Parathyroid adenoma (tissue), 2 donors: ENCODE results near the gene IL19.

Experiments used
- H2AFZ ChIP-seq: fragments of 300-600 bp; sonication (generic); one replicate; pipeline ENCODE4 v1.7.0; 2017; ENCODE audit warnings: antibody characterized with exemption, mild to moderate bottlenecking
- H3K27ac ChIP-seq: fragments of 300-600 bp; sonication (generic); one replicate; pipeline ENCODE4 v1.7.0; 2017
- H3K27me3 ChIP-seq: fragments of 300-600 bp; sonication (generic); one replicate; pipeline ENCODE4 v1.7.0; 2017; ENCODE audit warnings: low read length; ENCODE audit not compliant: control insufficient read depth, insufficient read depth
- H3K36me3 ChIP-seq: fragments of 300-600 bp; sonication (generic); one replicate; pipeline ENCODE4 v1.7.0; 2017; ENCODE audit warnings: low read length; ENCODE audit not compliant: control insufficient read depth, insufficient read depth
- H3K4me1 ChIP-seq: fragments of 300-600 bp; sonication (generic); one replicate; pipeline ENCODE4 v1.7.0; 2017; ENCODE audit warnings: control low read depth
- H3K4me2 ChIP-seq: fragments of 300-600 bp; sonication (generic); one replicate; pipeline ENCODE4 v1.7.0; 2017; ENCODE audit warnings: low read length
- H3K4me3 ChIP-seq: fragments of 300-600 bp; sonication (generic); one replicate; pipeline ENCODE4 v1.7.0; 2017; ENCODE audit warnings: low read depth, low read length
- H3K79me2 ChIP-seq: fragments of 300-600 bp; sonication (generic); one replicate; pipeline ENCODE4 v1.7.0; 2017; ENCODE audit warnings: control low read depth
- H3K9ac ChIP-seq: fragments of 300-600 bp; sonication (generic); one replicate; pipeline ENCODE4 v1.7.0; 2017; ENCODE audit warnings: mild to moderate bottlenecking
- H3K9me3 ChIP-seq: fragments of 300-600 bp; sonication (generic); one replicate; pipeline ENCODE4 v1.7.0; 2017; ENCODE audit warnings: low read length; ENCODE audit not compliant: control insufficient read depth
- TF ChIP-seq, protein P1 (sequence below): fragments of 300-600 bp; sonication (generic); IDR thresholded peaks from one replicate; pipeline ENCODE4 v1.7.0; 2017; ENCODE audit warnings: antibody characterized with exemption, mild to moderate bottlenecking
- donor health status: primary hyperparathyroidism.

The IL19 gene

DNA sequence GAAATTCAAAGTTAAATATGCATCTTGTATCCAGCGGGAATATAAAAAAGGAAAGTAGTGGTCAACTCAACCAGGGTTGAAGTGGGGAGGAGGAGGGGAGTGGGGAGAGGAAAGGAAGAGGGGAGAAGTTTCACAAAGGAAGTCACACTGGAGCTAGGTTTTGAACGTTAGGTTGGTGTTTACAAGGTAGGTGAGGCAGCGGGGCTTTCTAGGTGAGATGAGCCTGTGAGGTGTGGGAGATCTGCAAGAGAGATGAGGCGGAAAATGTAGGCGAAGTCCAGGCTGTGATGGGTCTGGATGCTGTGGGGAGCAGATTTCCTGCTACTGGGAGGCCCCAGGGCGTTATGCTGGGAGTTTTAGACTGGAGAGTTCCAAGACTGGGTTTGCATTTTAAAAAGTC is 58.7 kb downstream of the IL19 start:
- Histone ChIP-seq H3K9ac (no peak overlapping the region), H3K27me3 (no peaks in the 10 kb centered on the region), H3K4me3 (no peak overlapping the region), H3K79me2 (no peaks in the 10 kb centered on the region), H3K4me2 (no peak overlapping the region), H3K4me1 (no peaks in the 10 kb centered on the region), H3K27ac (no peak overlapping the region), H3K36me3 (no peaks in the 10 kb centered on the region), H3K9me3 (no peaks in the 10 kb centered on the region), H2AFZ (no peak overlapping the region)
- TF ChIP-seq, protein P1, sequence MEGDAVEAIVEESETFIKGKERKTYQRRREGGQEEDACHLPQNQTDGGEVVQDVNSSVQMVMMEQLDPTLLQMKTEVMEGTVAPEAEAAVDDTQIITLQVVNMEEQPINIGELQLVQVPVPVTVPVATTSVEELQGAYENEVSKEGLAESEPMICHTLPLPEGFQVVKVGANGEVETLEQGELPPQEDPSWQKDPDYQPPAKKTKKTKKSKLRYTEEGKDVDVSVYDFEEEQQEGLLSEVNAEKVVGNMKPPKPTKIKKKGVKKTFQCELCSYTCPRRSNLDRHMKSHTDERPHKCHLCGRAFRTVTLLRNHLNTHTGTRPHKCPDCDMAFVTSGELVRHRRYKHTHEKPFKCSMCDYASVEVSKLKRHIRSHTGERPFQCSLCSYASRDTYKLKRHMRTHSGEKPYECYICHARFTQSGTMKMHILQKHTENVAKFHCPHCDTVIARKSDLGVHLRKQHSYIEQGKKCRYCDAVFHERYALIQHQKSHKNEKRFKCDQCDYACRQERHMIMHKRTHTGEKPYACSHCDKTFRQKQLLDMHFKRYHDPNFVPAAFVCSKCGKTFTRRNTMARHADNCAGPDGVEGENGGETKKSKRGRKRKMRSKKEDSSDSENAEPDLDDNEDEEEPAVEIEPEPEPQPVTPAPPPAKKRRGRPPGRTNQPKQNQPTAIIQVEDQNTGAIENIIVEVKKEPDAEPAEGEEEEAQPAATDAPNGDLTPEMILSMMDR, result no peak

DNA sequence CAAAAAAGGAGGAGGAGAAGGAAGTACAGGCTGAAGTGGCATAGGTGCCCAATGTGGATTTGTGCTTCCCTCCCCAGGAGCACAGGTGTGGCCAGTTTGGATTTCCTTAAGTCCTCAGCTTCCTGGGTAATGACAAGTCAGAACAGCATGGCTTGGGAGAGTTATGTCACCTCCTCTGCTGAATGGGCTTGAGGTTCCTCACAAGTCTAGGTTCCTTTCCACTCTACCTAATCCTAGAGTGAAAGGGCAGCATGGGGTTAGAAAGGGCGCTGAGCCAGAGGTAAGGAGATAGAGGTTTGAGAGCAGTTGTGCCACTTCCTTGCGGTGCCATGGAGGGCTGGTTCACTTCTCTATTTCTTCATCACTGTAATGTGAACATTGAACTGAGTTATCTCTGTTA is 59.3 kb downstream of the IL19 start:
- TF ChIP-seq, protein P1, result no peak
- Histone ChIP-seq H3K79me2 (no peaks in the 10 kb centered on the region), H3K27ac (no peak overlapping the region), H3K9me3 (no peaks in the 10 kb centered on the region), H3K4me2 (no peak overlapping the region), H3K27me3 (no peaks in the 10 kb centered on the region), H3K9ac (no peak overlapping the region), H3K4me1 (no peaks in the 10 kb centered on the region), H3K36me3 (no peaks in the 10 kb centered on the region), H2AFZ (no peak overlapping the region), H3K4me3 (no peak overlapping the region)

DNA sequence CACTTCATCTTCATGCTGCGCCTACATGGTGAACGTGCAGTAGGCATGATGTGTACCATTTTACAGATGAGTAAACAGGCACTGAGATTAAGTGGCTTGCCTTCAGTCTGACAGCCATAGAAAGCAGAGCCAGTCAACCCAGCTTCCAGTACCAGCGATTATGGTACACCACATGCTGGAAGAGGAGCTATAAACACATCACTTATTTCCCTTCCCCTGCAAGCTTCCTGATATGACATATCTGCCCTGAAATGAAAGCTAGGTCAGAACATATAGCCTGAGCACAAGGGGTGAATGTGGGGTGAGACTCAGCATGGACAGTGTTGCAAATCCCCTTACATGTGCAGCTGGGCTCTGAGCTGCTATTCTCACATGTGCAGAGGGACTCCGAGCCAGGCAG is 61.1 kb downstream of the IL19 start:
- Histone ChIP-seq H3K27me3 (no peaks in the 10 kb centered on the region), H3K9ac (no peak overlapping the region), H3K36me3 (no peaks in the 10 kb centered on the region), H3K79me2 (no peaks in the 10 kb centered on the region), H3K4me2 (no peak overlapping the region), H3K9me3 (no peaks in the 10 kb centered on the region), H3K4me1 (no peaks in the 10 kb centered on the region), H2AFZ (no peak overlapping the region), H3K27ac (no peak overlapping the region), H3K4me3 (no peak overlapping the region)
- TF ChIP-seq, protein P1, result no peak

DNA sequence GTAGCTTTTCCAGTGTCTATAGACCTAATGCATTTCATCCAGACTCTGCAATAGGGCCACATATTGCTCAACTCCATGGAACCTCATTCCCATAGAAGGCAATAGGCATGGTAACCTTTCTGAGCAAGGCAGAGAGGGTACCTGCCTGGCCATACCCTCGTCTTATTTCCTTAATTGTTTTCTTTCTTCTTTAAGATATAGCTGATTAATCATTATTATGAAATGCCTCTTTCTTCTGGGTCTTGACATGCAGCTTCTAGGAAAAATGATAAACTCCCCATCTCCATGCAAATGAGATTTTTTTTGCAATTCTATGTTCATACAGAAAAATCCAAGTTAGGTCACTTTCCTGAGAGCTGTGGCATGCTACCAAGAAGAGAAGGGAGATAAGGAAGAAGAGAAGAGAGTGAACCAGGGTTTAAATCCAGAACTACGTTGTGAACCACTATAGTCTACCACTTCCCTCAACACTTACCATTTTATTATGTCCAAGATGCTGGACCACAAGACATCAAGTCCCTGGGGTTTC is 61.8 kb downstream of the IL19 start:
- Histone ChIP-seq H3K9me3 (no peaks in the 10 kb centered on the region), H3K4me2 (no peak overlapping the region), H3K36me3 (no peaks in the 10 kb centered on the region), H3K9ac (no peak overlapping the region), H3K4me3 (no peak overlapping the region), H3K27me3 (no peaks in the 10 kb centered on the region), H3K79me2 (no peaks in the 10 kb centered on the region), H3K27ac (no peak overlapping the region), H3K4me1 (no peaks in the 10 kb centered on the region), H2AFZ (no peak overlapping the region)
- TF ChIP-seq, protein P1, result no peak

DNA sequence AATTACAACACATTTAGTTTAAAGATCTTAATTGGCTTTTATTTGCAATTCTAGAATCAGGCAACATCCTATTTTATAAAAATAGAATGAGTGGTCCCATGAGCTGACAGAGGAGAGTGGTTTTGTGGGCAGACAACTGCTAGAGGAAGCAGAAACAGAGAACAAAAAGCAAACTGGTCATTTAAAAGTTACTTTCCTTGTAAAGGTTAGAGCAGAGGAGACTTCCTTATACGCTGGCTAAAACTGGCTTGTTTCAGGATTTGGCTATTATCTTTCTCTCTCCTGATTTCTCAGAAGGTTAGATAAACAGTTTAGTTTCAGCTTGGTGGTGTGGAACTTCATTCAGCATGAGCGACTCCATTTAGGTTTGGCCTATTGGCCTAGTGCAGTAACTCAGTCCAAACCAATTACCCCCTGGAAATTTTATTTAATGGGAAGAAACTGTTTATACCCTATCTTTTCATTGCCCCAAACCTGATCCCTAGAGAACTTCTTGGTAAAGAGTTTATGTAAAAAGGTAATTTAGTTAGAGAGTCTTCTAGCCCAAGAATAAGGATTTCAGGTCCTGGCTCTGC is 62.6 kb downstream of the IL19 start:
- no peak overlapping the region for H3K4me3 ChIP-seq
- H3K4me1 ChIP-seq, result no peaks in the 10 kb centered on the region
- TF ChIP-seq, protein P1, result no peak
- H2AFZ ChIP-seq, result no peak overlapping the region
- no peaks in the 10 kb centered on the region for H3K79me2 ChIP-seq
- H3K9me3 ChIP-seq, result no peaks in the 10 kb centered on the region
- no peaks in the 10 kb centered on the region for H3K36me3 ChIP-seq
- no peak overlapping the region for H3K9ac ChIP-seq
- no peaks in the 10 kb centered on the region for H3K27me3 ChIP-seq
- H3K4me2 ChIP-seq, result no peak overlapping the region
- H3K27ac ChIP-seq, result no peak overlapping the region
